Right ventricle myocardium superior (tissue), 1 donor: ENCODE measurements around the gene DNAH8. TPM values are rescaled to one million over a fixed set of nuclear protein-coding genes. Genes with fewer than 3 reads are reported as not detected.

Experiments
- ATAC-seq: fragments of 200-7000 bp; cut with Tn5 transposase; one replicate; pipeline ENCODE4 v1.9.1; 2020; ENCODE audit warnings: mild to moderate bottlenecking; ENCODE audit not compliant: poor library complexity
- DNase-seq: peaks from one replicate; pipeline ENCODE4 v3.0.0-alpha.2; 2020
- intact Hi-C: fragments of 100-400 bp; cut with DNase I; formaldehyde crosslinking; loops from one replicate; pipeline ENCODE4 v1.11.2; 2022
- total RNA-seq: library from RNA; stranded (reverse); fragmentation: NEBNext Ultra II Directional; extraction: Animal tissue kit (Norgen Biotek cat#: 25700); gene quantifications from one replicate; pipeline ENCODE4 v1.2.1, GENCODE V29; 2021
- donor health status: DM: no; HTN: yes; CAD: no; lungs with severe emphysema.

Gene DNAH8
- total RNA-seq, 1 donor from 2014 or later: 0.03 TPM

- peak; percentile 58 for DNase-seq
- intact Hi-C loops: no loop called here
- peak; percentile 56 for ATAC-seq
Observed at GRCh38 chr6:39062014-39062740, 347.1 kb downstream of the DNAH8 start.

GRCh38 chr6:39063526-39063925, 348.4 kb downstream of the DNAH8 start:
- intact Hi-C loops: no loop called here
- DNase-seq (no peak), ATAC-seq (peak; percentile 65)

DNA sequence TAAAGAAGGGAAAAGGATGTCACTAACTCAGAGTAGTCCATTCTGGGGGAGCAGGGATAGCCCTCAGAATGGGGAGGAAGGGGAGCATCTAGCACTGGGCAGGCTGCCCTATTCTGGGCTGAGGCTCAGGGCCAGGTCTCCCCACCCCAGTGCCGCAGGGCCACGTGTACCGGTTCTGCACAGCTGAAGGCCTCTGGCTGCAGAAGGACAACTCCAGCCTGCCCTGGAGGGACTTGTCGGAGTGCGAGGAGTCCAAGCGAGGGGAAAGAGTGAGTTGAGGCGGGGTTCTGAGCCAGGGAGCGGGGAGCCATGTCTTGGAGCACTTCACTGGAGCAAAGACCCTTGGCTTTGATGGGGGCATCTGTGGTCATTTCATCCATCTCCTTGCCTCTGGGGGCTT, 350.4 kb downstream of the DNAH8 start:
- DNase-seq (no peak), ATAC-seq (no peak)
- intact Hi-C loops: no loop called here

GRCh38 chr6:39068391-39068790, 353.3 kb downstream of the DNAH8 start:
- DNase-seq (no peak), ATAC-seq (no peak)
- intact Hi-C loops: no loop called here

DNA sequence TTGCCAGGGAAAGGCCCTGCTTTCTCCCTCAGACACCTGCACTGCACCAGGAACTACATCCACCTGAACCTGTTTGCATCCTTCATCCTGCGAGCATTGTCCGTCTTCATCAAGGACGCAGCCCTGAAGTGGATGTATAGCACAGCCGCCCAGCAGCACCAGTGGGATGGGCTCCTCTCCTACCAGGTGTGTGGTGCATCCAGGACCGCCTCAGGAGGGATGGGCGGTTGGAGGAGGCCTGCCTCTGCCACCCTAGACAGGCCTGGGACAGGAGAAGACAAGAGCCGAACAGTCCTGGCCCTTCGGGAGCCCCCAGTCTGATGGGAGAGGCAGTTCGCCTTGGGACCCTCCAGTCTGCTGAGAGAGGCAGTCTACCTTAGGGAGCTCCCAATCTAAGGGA, 357.7 kb downstream of the DNAH8 start:
- no peak for ATAC-seq

DNA sequence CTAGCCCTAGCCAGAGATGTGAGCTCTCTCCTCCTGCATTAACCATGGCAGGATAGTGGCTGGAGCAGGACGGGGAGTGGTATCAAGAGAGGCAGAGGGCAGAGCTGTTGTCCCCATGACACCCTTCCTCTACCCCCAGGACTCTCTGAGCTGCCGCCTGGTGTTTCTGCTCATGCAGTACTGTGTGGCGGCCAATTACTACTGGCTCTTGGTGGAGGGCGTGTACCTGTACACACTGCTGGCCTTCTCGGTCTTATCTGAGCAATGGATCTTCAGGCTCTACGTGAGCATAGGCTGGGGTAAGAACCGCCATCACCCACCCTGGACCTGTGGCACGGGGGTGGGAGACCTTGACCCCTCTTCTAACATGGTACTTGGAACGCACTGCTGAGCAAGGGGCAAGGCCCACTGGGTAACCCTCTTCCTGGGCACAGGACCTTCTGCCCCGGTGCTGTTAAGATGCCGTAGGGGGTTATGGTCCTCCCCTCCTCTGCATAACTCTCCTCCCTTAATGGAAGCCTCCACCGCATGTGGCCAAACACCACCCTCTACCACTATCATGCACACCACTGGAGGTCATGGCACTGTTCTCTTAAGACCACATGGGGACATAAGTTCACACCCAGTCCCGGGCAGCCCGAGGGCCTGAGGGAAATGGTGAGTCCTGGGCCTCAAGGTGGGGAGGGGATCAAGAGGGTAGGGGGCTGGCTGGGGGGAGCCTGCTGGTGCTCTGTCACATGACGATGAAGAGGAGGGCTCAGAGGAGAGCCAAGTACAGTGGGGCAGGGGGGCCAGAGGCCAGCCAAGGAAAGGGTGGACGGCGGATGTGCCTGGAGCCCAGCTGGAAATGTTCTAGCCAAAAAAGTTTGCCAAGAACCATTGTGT, 358.6 kb downstream of the DNAH8 start:
- ATAC-seq: peak; percentile 25
- intact Hi-C loops: no loop called here
- DNase-seq: no peak

More for the DNA sequence above, 357.7 kb downstream of the DNAH8 start:
- DNase-seq: no peak
- intact Hi-C loops: no loop called here

- no peak for DNase-seq
- intact Hi-C loops: no loop called here
Observed at GRCh38 chr6:39074486-39074885, 359.4 kb downstream of the DNAH8 start.

DNA sequence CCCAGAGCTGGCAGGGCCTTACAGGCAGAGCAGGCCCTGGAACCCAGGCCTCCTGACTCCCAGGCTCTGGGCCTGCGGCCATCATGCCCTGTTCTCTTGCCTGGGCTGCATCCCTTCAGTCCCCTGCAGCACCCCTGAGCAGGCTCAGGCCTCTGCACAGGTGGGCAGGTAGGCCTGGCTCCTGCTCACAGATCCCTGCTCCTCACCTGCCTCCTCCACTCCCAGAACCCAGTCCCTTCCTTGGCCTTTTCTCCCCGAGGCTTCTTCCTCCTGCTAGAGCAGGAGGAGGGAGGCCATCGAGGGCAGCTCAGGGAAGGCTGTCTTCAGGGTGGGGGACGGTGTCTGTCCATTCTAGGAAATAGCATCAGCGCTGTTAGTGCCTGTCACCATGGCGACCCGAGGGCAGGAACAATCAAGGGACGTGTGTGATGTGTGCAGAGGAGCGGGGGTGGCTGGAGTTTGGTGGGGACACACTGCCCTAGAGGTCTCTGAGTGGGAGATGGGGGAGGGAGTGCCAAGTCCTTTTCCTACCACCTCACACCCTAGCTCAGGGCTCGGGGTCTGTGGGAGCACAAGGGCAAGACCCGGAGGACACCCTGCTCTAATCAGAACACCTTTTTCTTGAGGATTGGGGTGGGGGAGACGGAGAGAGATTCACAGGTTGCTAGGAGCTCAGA, 360.0 kb downstream of the DNAH8 start:
- intact Hi-C loops: no loop called here
- ATAC-seq (no peak), DNase-seq (no peak)

More at GRCh38 chr6:39074486-39074885, 359.4 kb downstream of the DNAH8 start:
- no peak for ATAC-seq

DNA sequence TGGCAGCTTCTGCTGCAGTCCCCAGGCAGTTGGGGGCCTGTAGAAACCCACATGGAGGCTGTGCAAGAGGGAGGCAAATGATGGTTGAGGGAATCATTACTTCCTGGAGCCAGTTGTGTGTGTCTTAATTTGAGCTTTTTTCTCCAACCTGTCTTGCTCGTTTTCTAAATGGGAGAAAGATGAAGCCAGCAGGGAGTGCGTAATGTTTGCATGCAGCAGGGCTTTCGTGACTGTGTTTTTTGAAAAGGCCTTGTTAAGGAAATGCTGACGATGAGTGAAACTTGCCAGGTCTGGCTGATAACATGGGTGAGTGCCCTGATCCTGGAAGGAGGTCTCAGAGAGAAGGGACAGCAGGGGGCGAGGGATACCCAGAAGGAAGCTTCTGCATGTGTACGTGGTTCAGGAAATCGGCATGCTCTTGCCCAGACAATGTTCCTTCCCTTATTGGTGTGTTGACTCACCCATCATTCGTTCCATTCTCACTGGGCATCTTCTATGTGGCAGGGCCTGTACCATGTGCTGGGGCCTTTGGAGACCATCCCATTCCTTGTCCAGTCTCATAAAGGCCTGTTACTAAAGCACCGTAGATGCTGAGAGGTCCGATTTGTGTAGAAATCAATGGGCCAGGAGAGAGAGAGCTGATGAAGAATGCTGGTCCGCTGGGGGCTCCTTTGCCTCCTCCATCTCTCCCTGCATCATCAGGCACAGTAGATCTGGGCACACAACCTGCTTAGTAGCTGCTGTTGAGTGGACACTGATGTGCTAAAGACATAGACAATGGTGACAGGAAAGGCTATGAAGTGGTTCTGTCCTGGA, 360.9 kb downstream of the DNAH8 start:
- intact Hi-C loops: no loop called here
- no peak for ATAC-seq
- DNase-seq: no peak

GRCh38 chr6:39076623-39077535, 361.8 kb downstream of the DNAH8 start:
- ATAC-seq (no peak), DNase-seq (no peak)
- intact Hi-C loops: no loop called here

GRCh38 chr6:39077882-39078594, 362.9 kb downstream of the DNAH8 start:
- DNase-seq: no peak
- ATAC-seq: no peak
- intact Hi-C loops: no loop called here

DNA sequence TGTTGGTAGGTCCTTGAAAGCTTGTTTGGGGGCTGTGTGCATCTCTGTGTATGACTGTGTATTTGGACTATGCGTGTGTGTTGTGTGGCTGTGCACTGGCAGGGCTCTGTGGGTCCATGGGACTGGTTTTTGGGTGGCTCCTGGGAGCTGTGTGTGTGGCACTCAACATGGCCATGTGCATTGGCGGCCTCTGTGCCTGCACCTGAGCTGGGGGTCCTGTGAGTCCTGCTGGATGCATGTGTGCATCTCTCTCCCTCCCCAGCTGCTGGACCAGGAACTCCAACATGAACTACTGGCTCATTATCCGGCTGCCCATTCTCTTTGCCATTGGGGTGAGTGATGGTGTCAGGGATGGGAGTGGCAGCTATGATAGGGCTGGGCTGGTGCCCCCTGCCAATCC, 363.6 kb downstream of the DNAH8 start:
- ATAC-seq: no peak
- intact Hi-C loops: no loop called here
- DNase-seq: no peak

DNA sequence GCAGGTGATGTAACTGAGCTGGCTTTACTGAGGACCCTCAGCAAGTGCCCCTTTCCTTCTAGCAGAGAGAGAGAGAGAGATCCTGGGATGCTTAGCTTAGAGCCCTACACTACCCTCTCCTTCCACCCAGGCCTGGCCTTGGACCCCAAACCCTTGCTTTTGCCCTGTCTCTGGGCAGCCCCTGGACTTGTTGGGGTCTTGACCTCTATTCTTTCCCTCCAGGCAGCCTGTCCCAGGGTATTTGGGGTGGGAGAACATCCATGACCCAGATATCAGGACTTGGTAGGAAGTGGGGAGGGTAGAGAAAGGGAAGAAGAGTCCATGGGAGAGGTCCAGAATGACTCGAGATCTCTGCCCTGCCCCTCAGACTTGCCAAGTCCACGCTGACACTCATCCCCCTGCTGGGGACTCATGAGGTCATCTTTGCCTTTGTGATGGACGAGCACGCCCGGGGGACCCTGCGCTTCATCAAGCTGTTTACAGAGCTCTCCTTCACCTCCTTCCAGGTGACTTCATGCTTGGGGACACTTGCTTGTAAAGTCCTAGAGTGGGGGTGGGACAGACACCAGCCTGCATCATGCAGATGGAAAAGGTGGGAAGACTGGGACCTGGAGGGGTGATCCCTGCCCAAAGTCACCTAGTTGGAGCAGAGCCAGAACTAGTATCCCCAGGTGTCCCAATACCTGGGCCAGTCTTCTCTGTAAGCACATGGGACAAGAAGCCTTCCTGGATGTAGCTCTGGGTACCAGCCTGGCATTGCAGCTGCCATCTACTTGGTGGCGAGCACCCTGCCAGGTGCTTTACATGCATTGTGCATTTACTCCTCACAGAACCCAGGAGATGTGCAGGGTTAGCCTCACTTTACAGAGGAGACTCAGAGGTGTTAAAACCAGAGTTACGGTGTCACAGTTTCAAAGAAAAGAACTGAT, 364.4 kb downstream of the DNAH8 start:
- ATAC-seq (no peak), DNase-seq (no peak)
- intact Hi-C loops: loop anchor here (10.0 kb wide), 2 partner anchors 105 to 215 kb away; no protein-coding TSS in a partner anchor
